ENCODE data around the gene CSF2.

CSF2 gene

DNA sequence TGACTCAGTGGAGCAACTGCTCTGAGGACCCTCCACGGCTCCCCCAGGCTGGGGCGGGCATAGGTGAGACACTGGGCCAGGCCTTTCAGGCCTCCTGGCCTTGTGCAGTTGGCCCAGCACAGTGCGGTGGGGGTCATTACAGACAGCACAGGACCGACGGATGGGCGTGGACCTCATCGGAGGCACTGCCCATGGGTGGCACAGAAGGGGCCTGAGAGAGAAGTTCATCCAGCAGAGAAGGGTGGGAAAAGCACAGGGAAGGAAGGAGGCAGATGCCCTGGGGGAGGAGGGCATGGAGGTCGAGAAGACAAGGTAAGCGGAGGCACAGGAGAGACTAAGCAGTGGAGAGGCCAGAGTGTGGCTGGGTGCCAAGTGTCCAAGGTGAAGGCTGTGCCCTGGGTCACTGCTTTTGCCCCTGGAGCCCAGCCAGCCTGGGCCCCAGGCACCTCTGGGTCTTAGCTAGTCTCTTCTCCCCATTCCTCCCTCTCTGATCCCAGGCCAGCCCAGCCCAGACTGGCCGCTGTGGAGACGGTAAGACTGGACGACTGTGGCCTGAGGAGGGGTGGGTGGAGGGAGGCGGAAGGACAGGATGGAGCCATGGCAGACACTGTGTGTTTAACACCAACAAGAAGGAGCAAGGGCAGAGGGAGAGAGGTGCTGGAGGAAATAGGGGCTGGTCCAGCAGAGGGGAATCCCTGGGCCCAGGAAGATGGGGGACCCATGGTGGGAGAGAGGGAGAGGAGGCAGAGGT lies 7.5 kb upstream of the CSF2 start:
- no peak overlapping the region for H3K9ac ChIP-seq (ENCODE audit: low read depth, low read length, poor library complexity, severe bottlenecking)
- no peaks in the 10 kb centered on the region for H3F3A ChIP-seq (ENCODE audit: low read depth)
- no peaks in the 10 kb centered on the region for H3K36me3 ChIP-seq (ENCODE audit: insufficient read depth, low read length)
- H3K27me3 ChIP-seq (ENCODE audit: insufficient read depth, low read length, poor library complexity, severe bottlenecking), result no peaks in the 10 kb centered on the region
- no peaks in the 10 kb centered on the region for H3K9me3 ChIP-seq (ENCODE audit: insufficient read depth, low read depth, low read length)
- TF ChIP-seq EZH2phosphoT487 (IDR thresholded peaks at IDR 0.05; ENCODE audit: borderline replicate concordance), result no peak
- TF ChIP-seq, protein P1, sequence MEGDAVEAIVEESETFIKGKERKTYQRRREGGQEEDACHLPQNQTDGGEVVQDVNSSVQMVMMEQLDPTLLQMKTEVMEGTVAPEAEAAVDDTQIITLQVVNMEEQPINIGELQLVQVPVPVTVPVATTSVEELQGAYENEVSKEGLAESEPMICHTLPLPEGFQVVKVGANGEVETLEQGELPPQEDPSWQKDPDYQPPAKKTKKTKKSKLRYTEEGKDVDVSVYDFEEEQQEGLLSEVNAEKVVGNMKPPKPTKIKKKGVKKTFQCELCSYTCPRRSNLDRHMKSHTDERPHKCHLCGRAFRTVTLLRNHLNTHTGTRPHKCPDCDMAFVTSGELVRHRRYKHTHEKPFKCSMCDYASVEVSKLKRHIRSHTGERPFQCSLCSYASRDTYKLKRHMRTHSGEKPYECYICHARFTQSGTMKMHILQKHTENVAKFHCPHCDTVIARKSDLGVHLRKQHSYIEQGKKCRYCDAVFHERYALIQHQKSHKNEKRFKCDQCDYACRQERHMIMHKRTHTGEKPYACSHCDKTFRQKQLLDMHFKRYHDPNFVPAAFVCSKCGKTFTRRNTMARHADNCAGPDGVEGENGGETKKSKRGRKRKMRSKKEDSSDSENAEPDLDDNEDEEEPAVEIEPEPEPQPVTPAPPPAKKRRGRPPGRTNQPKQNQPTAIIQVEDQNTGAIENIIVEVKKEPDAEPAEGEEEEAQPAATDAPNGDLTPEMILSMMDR (conservative IDR thresholded peaks at IDR 0.05; ENCODE audit: low read length), result no peak
- no peak overlapping the region for H2AFZ ChIP-seq (ENCODE audit: low read length)
- no peak overlapping the region for H3K4me2 ChIP-seq (ENCODE audit: low read depth, low read length, poor library complexity, severe bottlenecking)
- no peak overlapping the region for H3K4me3 ChIP-seq (ENCODE audit: low read length, poor library complexity, severe bottlenecking)
- no peaks in the 10 kb centered on the region for H3K9me2 ChIP-seq (replicated peaks; ENCODE audit: low read depth, low read length)
- peaks cover 4% of the 10 kb centered on the region for H3K4me1 ChIP-seq (ENCODE audit: insufficient read depth, low read length, poor library complexity, severe bottlenecking)
- H3K79me2 ChIP-seq (ENCODE audit: insufficient read depth, low read length), result no peaks in the 10 kb centered on the region
- no peaks in the 10 kb centered on the region for H4K20me1 ChIP-seq (ENCODE audit: insufficient read depth, low read length, poor library complexity, severe bottlenecking)

DNA sequence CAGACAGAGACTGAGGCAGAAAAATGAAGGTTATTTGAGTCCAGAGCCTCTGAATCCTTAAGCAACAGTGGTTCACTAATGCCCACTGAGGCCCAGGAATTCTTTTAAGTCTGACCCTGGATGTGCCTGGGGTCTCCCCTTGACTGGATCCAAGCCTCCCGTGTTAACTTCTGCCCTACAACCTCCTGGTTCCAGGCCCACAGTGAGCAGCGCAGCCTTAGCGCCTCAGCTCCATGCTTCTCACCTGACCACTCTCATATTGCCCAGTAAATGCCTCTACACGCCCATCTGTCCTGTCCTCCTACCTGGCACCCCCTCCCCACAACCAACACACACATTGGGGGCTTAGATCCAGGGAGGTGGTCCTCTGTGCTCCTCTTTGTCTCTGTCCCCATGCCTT lies 6.7 kb upstream of the CSF2 start:
- H3F3A ChIP-seq (ENCODE audit: low read depth), result no peaks in the 10 kb centered on the region
- H3K4me3 ChIP-seq (ENCODE audit: low read length, poor library complexity, severe bottlenecking), result no peak overlapping the region
- no peaks in the 10 kb centered on the region for H3K27me3 ChIP-seq (ENCODE audit: insufficient read depth, low read length, poor library complexity, severe bottlenecking)
- TF ChIP-seq, protein P1 (conservative IDR thresholded peaks at IDR 0.05; ENCODE audit: low read length), result no peak
- TF ChIP-seq EZH2phosphoT487 (IDR thresholded peaks at IDR 0.05; ENCODE audit: borderline replicate concordance), result no peak
- H4K20me1 ChIP-seq (ENCODE audit: insufficient read depth, low read length, poor library complexity, severe bottlenecking), result no peaks in the 10 kb centered on the region
- H3K9me3 ChIP-seq (ENCODE audit: insufficient read depth, low read depth, low read length), result no peaks in the 10 kb centered on the region
- H3K36me3 ChIP-seq (ENCODE audit: insufficient read depth, low read length), result no peaks in the 10 kb centered on the region
- H3K9me2 ChIP-seq (replicated peaks; ENCODE audit: low read depth, low read length), result no peaks in the 10 kb centered on the region
- peaks cover 4% of the 10 kb centered on the region for H3K4me1 ChIP-seq (ENCODE audit: insufficient read depth, low read length, poor library complexity, severe bottlenecking)
- H2AFZ ChIP-seq (ENCODE audit: low read length), result no peak overlapping the region
- no peak overlapping the region for H3K4me2 ChIP-seq (ENCODE audit: low read depth, low read length, poor library complexity, severe bottlenecking)
- no peak overlapping the region for H3K9ac ChIP-seq (ENCODE audit: low read depth, low read length, poor library complexity, severe bottlenecking)
- no peaks in the 10 kb centered on the region for H3K79me2 ChIP-seq (ENCODE audit: insufficient read depth, low read length)

DNA sequence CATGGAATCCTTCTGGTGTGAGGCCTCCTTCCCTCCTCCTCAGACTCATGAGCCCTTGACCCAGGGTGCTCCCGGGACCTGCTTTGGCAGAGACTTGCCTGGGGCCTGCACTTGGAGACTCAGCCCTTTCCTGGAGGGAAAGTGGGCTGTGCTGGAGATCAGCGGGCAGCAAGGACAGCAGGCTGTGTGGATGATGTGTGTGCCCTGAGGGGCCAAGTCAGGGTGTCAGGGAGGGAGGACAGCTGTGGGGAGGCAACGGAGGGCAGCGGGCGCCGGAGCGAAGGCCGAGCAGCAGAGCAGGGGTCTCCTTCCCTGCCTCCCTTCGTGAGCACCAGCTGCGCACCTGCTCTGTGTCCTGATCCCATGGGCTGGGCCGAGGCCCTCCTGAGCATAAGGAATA lies 6.1 kb upstream of the CSF2 start:
- H3K9me2 ChIP-seq (replicated peaks; ENCODE audit: low read depth, low read length), result no peaks in the 10 kb centered on the region
- no peak overlapping the region for H3K4me3 ChIP-seq (ENCODE audit: low read length, poor library complexity, severe bottlenecking)
- H3K27me3 ChIP-seq (ENCODE audit: insufficient read depth, low read length, poor library complexity, severe bottlenecking), result no peaks in the 10 kb centered on the region
- no peaks in the 10 kb centered on the region for H4K20me1 ChIP-seq (ENCODE audit: insufficient read depth, low read length, poor library complexity, severe bottlenecking)
- H3K9me3 ChIP-seq (ENCODE audit: insufficient read depth, low read depth, low read length), result no peaks in the 10 kb centered on the region
- H3K4me1 ChIP-seq (ENCODE audit: insufficient read depth, low read length, poor library complexity, severe bottlenecking), result peaks cover 4% of the 10 kb centered on the region
- H3F3A ChIP-seq (ENCODE audit: low read depth), result no peaks in the 10 kb centered on the region
- H3K4me2 ChIP-seq (ENCODE audit: low read depth, low read length, poor library complexity, severe bottlenecking), result no peak overlapping the region
- no peaks in the 10 kb centered on the region for H3K36me3 ChIP-seq (ENCODE audit: insufficient read depth, low read length)
- H3K79me2 ChIP-seq (ENCODE audit: insufficient read depth, low read length), result no peaks in the 10 kb centered on the region
- H3K9ac ChIP-seq (ENCODE audit: low read depth, low read length, poor library complexity, severe bottlenecking), result no peak overlapping the region
- TF ChIP-seq EZH2phosphoT487 (IDR thresholded peaks at IDR 0.05; ENCODE audit: borderline replicate concordance), result no peak
- TF ChIP-seq, protein P1 (conservative IDR thresholded peaks at IDR 0.05; ENCODE audit: low read length), result no peak
- no peak overlapping the region for H2AFZ ChIP-seq (ENCODE audit: low read length)
